Stimulated activated CD4-positive, alpha-beta T cell treated with anti-CD3 and anti-CD28 coated beads, Interleukin-4, amount 100 ng/mL, for 24 hours (primary cell): Measurements from ENCODE around the gene PEX14.

ENCODE experiments used
- DNase-seq: peaks from one replicate; pipeline ENCODE4 v3.0.0-alpha.2; 2020

The PEX14 gene

DNA sequence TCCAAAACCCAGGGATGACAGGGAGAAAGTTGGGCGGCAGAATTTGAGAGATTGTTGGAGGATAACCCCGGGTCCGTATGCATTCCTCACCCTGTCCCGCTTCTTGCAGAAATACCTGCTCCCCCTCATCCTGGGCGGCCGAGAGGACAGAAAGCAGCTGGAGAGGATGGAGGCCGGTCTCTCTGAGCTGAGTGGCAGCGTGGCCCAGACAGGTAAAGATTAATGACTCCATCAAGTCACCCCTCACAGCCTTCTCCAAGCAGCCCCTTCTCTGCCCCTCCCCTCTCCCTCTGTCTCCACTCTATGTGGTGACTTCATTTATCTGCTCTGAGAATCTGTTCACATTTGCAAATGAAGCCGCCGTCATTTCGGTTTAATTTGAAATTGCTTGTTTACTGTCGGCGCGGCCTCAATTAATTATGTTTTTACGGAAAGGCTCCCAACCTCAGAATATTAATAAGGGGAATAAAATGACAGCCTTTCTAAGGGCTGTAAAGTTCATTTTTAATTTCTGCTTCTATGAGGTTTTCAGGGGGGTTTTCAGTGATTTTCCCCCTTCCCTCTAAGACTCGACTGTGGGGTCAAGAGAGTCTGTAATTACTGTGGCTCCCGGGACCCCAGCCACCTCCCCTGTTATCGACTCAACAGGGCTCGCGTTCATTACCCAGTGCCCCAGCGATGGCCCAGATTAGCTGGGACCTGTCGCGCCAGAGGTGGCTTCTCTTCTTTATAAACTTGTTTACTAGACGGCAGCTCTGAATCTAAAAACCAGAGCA is 148.3 kb downstream of the PEX14 start:
- no peak for DNase-seq

DNA sequence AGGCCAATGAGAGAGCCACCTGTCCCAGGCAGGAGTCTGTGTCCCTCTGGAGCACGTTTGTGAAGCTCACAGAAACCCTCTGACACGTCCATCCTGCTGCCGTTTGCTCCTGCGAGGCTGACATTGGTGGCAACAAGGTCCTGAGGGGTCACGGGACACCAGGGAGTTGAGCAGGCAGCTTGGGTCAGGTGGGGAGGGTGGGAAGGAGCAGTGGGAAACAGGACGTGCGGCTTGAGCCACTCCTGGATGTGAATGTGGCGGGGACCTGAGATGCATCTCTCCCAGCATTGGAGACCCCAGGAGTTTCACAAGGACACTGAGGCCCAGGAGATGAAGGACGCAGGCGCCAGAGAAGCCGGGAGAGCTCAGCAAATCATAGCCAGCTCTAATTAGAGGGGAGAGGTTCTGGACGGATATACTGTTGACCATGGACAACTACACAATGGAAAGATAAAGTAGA is 149.0 kb downstream of the PEX14 start:
- DNase-seq: no peak

DNA sequence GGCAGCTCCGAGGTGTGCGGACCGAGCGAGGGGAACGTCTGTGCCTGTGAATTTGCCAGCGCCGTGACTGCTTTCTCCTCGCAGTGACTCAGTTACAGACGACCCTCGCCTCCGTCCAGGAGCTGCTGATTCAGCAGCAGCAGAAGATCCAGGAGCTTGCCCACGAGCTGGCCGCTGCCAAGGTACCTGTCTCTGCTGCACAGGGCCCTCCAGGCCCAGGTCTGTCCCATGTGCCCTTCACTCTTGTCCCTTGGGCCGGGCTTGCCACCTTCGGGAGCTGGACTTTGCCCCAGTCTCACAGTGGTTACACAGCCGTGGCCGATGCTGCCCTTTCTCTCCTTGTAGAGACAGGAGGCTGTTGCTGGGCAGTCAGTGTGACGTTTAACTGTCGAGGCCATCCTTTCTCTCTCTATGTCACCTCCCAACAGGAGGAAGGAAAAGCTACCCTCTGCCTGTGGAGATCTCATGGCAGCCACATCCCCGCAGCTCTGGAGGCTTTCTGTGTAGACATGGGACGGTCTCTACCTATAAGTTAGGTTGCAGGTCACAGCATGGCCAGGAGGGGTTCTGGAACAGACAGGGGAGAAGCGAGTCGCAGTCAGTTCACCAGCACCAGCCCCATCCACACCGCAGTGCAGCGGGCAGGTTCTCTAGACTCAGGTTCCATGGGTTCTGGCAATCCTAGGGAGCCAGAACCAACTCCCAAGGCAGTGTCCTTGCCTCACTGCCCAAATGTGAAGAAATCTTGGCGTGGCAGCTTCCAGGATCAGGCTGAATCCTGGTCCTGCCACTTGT is 149.7 kb downstream of the PEX14 start:
- no peak for DNase-seq

DNA sequence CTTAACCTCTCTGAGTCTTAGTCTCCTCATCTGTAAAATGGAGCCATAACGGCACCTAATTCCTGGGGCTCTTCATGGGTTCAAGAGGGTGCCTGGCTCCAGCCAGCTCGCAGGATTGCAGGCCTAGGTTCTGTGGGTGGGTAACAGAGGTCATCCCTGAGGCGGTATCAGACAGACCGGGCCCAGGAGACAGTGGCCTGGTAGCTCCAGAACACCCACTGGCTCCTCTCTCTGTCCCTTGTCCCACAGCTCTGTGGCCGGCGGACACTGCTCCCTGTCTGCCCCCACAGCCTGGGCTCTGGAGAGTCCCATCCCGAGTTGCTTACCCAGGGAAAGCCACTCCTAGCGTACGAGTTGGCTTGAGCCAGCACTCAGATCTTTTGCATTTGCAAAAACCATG is 150.3 kb downstream of the PEX14 start:
- no peak for DNase-seq

DNA sequence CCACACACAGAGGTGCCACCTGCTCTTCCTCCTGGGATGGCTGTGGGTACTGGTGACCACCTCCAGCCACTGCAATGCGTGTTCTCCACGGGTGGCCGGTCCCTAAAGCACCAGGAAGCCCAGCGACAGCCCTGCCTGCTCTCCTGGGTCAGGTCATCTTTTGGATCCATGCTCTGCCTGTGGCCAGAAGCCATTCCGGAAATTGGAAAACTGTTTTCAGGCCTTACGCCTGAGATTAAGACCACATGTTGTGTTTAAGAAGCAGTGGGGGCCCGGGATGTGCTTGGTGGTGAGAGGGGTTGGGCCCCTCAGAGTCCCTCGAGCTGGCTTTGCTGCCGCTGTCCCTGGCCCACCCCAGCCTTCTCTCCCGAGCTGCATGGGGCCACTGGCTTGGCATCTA is 150.8 kb downstream of the PEX14 start:
- DNase-seq: no peak

DNA sequence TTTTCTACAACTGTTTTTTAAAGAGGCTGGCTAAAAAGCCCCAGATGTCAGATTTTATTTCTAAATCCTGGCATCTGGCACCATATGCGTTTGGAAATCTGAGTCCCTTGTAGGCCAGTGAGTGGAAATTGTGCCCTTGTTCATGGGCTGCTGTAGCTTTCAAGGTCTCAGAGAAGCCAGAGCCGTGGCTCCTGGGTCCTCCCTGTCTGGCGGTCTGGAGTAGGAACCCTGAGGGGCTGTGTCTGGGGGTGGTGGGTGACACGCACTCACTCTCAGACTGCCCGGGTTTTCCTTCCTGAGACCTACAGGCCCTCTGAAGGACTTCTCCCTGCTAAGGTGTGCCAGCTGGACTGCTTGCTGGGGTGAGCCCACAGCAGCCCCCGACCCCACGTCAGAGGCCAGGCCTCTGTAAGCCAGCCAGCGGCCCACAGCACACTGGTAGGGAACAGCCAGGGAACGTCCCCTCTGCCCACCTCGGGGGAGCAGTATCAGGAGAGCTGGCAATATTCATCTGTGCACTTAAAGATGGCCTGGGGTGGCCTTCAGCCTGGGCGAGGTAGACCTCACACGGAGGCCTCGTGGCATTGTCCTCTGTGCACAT is 151.5 kb downstream of the PEX14 start:
- DNase-seq: no peak

DNA sequence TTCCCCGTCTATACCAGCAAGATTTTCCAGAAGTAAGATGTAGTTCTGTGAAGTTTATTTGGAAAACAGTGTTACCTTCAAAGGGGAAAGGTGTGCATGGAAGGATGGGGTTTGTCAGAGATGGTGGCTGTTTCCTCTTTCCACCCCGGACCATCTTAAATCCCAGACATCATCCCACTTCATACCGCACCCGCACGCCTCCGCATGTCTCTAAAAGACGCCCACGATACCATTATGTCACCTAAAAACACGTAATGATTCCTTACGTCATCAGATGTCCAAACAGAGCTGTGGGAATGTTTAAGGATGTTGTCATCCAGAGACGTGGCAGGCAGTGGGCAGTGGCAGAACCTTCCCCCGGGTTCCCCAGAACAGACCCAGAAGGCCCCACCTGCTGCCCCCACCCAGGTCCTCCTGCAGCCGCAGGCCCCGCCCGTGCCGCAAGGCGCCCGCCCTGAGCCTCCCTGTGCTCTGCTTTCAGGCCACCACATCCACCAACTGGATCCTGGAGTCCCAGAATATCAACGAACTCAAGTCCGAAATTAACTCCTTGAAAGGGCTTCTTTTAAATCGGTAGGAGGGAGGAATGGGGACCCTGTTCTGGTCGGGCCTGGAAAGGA is 152.2 kb downstream of the PEX14 start:
- DNase-seq: no peak

DNA sequence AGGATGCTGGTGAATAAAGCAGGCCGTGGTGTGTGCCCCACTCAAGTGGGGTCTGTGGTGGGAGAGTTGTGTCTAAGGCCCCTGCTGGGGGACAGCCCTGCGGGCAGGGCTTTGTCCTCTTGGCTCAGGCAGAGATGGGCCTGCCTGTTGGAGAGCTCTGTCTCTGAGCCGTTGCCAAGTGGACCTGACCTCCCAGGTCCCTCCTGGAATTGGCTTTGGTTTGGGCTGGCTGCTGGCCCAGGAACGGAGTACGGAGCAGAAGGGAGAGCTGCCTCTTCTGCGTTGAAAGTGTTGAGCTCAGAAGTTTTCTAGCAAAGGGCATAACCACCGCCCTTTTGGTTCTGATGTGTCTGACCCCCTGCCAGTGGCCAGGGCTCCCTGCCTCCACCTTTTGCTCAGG is 153.9 kb downstream of the PEX14 start:
- DNase-seq: no peak

DNA sequence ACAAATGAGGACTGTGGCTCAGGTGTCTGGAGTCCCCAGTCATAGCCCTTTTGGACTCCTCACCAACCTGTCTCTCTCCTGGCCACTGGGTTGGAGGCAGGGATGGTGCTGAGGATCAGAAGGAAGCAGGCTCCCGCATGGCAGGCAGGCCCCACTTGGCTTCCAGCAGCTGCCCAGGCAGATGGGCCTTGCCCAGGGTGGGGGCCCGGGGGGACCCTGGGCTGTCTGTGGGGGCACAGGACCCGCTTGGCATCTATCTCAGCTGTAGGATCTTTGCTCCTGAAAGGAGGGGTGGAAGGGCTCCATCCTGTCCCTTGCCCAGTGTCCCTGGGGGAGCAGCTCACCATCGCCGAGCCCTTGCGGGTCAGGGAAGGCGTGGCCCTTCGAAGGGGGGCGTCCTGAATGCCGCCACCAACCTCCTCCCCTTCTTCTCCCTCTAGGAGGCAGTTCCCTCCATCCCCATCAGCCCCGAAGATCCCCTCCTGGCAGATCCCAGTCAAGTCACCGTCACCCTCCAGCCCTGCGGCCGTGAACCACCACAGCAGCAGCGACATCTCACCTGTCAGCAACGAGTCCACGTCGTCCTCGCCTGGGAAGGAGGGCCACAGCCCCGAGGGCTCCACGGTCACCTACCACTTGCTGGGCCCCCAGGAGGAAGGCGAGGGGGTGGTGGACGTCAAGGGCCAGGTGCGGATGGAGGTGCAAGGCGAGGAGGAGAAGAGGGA is 154.5 kb downstream of the PEX14 start:
- DNase-seq: no peak

DNA sequence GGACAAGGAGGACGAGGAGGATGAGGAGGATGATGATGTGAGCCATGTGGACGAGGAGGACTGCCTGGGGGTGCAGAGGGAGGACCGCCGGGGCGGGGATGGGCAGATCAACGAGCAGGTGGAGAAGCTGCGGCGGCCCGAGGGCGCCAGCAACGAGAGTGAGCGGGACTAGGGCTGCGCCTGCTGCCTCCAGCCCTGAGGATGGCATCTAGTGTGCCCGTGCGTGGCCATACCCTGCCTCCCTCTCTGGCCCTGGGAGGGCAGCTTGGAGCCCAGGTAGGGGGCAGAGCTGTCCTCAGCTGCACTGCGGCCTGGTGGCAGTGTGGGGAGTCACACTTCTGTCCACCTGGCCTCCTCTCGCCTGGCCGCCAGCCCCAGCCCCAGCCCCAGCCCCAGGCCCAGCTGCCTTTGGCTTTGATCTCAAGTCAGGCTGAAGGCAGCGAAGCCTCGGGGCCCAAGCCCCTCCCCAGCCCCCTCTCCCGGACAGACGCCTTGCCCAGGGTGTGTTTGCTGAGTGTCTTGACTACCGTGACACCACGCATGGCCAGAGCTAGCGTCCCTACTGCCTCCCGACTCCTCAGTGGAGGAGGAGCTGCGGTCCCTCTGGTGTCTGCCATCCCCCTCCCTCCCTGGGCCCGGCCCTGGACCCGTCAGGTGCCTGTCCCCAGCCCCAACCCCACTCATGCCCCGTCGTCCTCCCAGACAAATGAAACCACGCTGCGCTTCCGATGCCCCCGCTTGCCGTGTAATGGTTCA is 155.2 kb downstream of the PEX14 start:
- no peak for DNase-seq

DNA sequence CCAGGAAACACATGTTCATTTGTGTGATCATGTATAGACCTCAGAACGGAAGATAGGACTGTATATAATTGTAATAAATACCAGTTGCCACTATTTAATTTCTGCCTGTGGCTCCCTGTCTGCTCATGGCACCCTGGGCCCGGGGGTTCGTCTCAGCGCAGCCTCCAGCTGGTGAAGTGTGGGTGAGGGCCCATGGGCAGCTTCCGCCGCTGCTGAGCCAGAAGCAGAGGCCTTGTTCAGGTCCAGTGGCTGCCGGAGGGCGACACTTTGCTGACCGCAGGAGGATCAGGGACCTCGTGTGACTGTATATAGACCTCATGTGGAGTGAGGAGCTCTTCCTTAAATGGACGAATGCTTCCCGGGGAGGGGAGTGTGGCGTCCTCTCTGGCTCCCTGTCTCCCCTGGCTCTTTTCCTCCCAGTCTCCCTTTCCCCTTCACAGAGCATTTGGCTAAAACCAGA is 155.9 kb downstream of the PEX14 start:
- DNase-seq: no peak

DNA sequence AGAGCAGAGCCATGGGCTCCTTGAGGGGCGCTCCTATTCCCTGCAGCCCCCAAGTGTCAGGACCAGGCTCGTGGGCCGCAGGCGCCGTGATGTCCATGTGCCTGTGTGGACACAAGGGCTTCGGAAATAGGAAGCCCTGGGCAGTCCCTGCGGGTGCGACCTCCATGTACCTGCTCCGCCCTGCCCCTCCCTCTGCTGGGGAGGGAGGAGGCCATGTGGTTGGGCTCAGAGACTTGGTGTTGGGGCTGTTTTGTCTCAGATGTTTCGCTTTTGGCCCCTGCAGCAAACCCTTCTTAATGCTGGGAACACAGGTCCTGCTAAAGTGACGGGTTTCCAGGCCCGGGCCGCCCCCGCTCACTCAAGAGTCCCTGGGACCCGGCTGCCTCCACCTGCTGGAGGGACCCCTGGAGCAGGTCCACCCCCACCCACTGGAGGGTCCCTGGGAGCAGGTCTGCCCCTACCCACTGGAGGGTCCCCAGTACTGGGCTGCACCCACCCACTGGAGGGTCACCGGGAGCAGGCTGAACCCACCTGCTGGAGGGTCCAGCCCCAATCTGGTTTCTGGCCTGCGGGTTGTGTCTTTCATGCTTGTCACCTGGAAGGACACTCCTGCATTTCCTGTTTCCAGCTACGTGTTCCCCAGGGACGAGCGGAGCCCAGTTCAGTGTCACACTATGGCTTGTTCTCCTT is 156.5 kb downstream of the PEX14 start:
- DNase-seq: no peak

DNA sequence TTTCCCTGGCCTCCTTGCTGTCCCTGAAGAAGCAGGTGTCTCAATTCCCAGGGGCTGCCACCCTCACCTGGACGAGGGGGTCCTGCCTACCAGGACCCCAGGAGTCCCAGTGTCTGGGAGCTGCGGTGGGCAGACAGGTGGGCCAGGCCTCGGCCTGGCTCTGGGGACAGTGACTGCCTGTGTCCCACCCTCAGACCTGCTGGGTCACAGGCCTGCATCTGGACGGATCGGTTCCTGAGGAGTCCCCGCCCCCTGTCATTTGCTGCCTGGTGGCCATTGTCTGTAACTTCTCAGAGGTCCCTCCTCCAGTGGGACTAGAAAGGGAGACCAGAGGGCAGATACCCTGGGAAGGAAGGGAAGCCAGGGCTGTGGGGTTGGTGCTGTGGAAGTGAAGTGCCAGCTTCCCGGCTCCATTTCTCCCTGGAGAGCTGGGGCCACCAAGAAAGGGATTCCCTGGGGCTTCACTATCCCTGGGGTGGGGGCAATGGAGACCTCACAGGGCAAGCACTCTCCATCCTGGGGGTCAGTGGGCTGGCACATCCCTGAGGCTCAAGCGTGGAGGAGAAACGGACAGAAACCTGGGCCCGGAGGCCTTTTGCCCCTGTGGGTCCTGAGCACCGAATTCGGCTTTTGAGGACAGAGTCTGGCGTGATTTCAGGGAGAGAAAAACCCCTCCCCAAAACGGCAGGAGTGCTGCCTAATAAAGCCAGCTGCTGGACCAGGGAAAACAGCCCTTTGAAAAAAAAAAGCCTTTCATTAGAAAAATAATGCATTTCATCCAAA is 157.3 kb downstream of the PEX14 start:
- DNase-seq: no peak

DNA sequence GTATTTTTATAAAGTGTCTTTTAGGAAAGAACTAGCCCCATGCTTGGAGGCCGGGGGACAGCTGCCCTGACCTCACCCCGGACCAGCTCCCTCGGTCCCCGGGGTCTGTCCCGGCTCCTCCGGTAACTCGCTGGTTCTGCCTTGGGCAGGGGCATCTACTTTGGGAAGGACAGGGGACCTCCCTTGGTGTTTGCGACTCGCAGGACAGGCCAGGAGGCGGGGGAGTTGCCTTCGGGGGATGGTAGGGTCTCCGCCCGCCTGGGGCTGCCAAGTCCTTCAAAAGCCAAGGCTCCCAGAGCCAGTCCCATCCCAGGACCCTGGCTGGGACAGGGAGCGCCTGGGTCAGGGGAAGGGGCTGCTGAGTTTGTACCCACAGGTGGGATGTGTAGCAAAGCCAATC is 157.9 kb downstream of the PEX14 start:
- DNase-seq: no peak

DNA sequence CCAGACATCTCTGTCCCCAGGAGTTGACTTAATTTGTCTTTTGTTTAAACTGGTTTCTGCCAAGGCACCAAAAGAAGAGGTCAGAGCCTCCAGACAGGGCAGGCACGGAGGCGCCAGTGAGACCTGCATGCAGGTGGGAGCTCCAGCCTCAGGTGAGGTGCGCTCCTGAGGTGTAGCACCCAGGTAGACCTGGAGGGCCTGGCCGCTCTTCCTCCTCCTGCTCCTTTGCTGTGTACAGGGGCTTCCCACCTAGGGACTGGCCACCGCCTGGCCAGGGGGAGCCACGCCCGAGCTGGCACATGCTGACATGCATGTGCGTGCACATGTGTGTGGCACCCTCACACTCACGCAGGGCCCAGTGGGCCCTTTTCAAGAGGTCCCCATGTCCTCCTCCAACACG is 158.7 kb downstream of the PEX14 start:
- no peak for DNase-seq

DNA sequence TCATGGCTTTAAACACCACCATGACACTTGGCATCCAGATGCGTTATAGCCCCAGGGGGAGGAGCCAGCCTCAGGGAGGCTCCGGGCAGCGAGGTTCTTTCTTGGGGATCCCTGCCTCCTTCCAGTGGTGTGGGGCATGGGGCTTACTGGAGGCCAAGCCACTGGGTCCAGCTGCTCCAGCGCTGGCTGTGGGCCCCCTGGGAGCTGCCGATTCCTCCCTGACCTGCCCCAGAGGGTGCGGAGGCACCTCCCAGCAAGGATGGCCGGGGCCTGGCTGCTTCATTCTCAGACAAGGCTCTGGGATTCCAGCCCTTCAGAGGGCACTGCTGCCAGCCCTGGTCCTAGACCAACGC is 159.3 kb downstream of the PEX14 start:
- no peak for DNase-seq

DNA sequence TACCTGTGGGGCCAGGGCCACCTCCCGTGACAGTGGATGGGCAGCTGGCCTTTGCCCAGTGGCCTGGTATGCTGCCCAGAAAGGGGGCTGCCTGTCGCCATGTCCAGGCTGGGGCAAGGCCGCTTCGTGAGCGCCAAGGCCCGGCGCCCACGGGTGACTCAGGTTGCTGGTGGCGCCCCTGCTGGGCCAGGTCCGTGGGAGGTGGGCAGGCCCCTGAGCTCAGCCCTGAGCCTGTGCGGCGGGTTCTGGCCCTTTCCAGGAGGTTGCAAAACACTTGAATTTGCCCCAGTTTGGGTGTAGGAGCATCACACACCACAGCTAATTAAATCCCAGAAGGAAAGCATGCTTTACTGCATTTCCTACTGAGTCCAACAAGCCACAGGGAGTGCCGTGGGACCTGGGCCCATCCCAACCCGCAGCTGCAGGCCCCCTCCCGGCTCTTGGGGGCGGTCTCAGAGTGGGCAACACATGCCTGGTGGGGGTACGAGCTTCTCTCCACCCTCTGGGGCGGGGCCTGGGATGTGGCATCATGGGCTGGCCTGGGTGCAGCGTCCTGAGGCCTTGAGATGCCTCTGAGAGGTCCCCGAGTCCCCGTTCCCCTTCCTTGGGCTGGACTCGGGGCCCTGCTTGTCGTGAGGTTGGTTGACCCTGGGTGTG is 159.8 kb downstream of the PEX14 start:
- DNase-seq: no peak

DNA sequence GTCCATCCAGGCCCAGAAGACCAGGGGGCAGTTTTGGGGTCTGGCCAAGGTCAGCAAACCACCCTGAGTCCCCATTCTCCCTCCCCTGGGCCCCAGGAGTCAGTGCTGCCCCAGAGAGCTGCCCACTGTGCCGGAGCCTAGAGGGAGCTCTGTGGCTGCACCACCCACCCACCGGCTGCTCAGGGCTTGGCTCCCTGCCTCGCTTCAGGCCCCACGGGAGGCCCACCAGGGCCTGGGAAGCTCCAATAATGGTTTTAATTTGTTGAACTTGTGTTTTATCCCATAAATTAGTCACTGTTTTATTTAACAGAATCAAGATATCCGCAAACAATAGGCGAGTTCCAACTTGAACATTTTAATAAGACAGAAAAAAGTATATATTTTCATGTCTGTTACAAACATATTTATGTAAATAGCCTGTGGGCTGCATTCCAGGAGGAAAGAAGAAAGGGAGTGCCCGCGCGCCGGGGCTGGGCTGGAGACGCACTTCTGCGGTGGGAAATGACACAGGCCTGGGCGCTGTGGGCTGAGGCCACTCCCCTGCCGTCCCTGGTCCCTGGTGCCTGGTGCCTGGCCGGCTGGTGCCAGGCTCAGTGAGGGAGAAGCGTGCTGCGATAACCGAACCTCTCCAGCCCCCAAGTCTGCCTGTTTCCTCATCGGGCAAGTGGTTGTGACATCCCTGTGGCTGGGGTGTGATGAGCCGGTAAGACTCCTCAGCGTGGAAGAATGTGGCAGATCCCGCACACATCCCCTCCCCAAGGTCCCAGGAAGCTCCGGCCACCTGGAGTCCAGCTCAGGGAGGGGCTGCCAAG is 160.5 kb downstream of the PEX14 start:
- DNase-seq: no peak

DNA sequence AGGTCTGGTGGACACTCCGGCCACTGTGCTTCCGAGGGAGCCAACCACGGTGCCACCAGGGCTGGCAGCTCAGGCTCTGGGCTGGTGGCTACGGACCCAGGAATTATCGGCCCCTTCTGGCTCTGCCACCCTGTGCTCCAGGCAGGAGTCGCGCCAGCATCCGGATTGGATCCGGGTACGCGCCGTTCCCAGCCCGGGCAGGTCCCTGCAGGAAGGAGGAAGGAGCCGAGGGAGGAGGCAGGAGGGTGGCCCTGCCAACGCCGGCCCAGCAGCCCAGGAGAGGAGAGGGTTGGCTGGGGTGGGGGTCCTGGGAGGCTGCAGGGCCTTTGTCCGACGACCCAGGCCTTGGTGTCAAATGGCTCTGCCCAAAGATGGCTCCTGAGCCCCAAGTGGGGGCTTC is 161.2 kb downstream of the PEX14 start:
- no peak for DNase-seq
